ENCODE data around the gene ZNF593OS.

Gene ZNF593OS

DNA sequence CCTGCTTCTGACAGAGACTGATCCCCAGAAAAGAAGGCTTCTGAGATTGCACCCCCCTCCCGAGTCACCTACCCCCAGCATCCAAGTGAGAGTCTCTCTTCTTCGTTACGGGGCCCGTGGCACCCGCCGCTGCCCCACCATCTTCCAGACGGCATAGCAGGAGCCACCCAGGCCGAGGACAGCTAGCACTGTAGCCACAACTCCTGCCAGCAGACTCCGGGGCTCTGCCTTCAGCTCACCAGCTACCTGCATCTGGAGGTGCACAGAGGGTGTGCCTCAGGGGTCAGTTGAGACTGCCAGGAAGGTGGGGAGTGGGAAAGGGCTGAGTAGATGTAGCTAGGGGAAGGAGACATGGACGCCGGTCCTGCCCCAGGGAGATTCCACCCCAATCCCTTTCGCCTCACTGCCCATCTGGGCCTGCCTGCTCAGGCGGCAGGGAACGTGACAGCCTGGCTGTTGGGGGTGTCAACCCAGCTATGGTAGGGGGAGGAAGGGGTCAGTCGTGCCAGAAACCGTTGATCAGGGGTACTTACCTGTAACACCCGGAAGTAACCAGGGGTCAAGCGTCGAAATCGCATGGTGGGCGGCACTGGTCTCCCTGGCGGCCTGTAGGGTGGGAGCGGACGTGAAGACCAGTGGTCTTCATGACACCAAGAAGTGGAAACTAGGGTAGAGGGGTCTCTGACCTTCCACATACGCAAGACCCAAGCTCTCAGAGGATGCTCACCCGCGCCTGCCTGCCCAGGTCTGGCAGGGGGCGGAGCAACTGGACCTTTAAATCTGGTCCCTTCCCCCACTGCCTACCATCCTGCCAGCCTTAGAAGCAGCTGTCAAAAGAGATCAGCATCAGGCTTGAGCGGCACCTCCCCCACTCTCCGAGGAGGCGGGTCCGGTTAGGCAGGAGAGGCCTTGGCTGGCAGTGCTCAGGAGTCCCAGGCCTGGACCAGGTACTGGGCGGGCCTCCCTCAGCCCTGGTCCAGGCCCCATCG is at the start of gene ZNF593OS:
TSS of gene ZNF593OS (minus strand) at position 749 of the 989 bp plus-strand sequence. CDS start at position 578, 171 bp downstream.
- no peak for DNase-seq (ENCODE audit: low read depth in 2 of 2)

GRCh38 chr1:26221094-26221493 is 49.5 kb upstream of the ZNF593OS start:
- DNase-seq (ENCODE audit: low read depth in 2 of 2) = no peak

DNA sequence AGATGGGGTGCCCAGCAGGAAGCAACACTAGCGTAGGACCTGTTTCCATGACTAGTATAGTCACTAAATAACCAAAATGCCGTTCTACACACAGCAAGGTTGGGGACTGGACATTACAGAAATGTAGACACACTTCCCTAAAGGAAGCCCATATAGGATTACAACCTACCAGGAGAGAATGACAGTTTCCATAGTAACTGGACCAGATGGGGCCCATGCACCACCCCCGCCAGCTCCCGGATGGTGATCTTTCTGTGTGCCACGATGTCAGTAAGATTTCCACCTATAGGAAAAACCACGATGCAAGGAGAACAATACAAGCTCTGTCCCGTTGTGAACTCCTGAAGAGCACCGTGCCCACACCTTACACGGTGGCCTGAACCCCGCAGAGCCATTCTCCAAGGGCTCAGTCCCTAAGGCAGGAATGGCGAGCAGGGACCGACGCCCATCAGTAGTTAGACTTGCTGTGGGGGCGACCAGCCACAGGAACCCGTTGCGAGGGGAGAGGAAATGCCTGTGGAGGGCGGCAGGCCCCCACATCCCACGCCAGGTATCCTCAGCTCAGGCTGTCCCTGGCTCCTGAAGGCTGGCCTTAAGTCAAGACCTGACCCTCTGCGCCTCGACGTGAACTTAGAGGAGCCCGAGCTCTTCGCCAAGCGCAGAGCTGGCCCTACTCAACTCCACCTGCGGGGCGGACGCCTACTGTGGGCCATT is 48.7 kb upstream of the ZNF593OS start:
- DNase-seq (ENCODE audit: low read depth in 2 of 2) = no peak

DNA sequence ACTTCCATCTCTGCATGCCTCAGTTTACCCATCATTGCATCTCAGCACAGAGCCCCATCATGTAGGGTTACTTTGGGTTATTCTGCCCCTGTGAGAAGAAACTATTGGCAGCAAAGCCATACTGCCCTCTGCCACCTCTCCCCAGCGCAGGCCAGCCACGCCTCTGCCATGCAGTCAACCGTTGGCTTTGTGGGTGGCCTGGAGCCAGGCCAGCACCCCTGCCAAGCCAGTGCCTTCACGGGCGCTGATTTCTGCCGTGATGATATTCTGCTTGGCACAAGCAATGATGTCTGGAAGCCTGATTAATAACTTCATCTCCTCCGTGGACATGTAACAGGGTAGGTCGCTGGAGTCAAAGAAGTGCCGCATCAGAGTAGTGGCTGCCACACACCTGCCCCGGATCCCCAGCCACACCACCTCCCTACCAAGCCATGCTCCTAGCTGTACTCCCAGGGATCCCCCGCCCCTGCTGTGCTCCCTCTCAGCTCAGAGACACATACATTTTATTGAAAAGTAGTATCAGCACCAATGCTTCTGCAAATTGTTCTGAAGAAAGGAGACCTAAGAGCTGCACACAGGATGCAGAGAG is 47.4 kb upstream of the ZNF593OS start:
- no peak for DNase-seq (ENCODE audit: low read depth in 2 of 2)

DNA sequence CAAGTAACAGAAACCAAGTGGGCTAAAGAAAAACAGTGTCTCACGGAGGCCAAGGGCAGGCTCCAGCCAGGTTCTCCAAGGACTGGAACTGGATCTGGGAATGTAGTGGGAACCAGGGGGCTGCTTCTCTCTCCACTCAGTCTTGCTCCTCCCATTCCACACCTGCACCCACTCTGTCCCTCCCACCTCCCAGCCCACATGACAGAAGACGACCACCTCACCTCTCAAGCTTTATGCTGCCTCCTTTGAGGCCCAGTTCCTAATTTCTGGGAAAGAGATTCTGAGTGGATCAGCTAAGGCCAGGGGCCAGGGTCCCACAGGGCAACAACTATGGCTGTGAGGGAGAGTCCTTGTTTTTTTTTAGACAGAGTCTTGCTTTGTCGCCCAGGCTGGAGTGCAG is 43.6 kb upstream of the ZNF593OS start:
- DNase-seq (ENCODE audit: low read depth in 2 of 2) = no peak

GRCh38 chr1:26213335-26213905 is 41.8 kb upstream of the ZNF593OS start:
- no peak for DNase-seq (ENCODE audit: low read depth in 2 of 2)

GRCh38 chr1:26212726-26213125 is 41.1 kb upstream of the ZNF593OS start:
- no peak for DNase-seq (ENCODE audit: low read depth in 2 of 2)

DNA sequence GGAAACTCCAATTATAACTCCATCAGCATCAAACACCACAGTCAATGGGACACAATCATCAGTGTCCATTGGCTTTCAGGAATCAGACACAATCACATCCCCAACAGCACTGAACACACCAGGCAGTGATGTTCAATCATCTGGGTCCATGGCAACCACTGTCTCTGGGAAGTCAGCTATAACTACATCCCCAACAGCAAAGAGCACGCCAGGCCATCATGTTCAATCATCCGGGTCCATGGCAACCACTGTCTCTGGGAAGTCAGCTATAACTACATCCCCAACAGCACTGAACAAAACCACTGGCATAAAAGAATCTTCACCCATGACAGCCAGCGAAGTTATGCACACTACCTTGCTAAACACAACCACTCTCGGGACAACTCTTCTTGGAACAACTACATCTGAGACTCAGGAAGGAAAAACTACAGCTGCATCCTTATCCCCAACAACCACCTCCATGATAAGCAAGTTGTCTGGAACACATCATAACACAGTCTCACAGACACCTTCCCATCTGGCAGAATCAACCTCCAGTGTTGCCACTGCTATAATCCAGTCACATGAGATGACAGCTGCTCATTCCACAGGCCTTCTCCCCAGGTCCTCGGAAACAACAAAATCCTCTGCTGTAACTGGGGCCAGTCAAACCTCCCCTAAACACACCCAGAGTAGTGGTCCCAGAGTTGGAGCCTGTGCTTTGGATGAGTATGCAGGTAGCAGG is 38.7 kb upstream of the ZNF593OS start:
- DNase-seq (ENCODE audit: low read depth in 2 of 2) = no peak

- DNase-seq (ENCODE audit: low read depth in 2 of 2) = no peak
Measured at GRCh38 chr1:26203642-26204318, 32.1 kb upstream of the ZNF593OS start.

GRCh38 chr1:26200413-26200812 is 28.8 kb upstream of the ZNF593OS start:
- DNase-seq (ENCODE audit: low read depth in 2 of 2) = no peak

DNA sequence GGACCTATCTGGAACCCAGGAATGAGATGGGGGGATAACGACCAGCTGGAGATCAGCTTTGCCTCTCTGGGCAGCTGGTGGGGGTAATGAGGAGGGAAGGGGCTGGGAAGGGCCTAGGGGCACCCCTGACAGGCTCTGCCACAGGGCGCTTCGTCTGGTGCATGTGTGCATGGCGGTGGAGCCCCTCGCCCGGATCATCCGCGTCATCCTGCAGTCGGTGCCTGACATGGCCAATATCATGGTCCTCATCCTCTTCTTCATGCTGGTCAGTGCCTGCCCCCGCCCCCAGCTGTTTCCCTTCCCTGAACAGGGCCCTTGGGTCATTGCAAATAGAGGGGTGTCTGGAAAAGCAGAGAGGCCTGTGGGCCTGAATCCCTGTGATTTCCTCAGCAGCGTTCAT is 26.2 kb upstream of the ZNF593OS start:
- DNase-seq (ENCODE audit: low read depth in 2 of 2) = no peak

DNA sequence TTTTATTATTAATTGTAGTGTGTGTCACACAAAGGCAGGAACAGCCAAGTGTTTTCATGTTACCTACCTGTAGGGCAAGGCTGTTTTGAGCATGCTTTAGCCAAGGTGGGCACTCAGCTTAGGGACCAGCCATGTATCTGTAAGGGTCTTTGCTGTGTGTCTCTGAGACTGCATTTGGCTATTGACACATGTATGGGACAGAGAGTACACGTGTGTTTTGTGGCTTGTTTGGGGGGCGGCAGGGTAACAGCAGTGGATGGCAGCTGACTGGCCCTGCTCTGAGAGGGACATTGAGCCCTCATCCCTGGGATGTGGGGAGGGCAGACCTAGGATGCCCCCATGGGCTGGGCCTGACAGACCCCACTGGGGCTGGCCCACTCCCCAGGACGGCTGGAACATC is 25.7 kb upstream of the ZNF593OS start:
- no peak for DNase-seq (ENCODE audit: low read depth in 2 of 2)

DNA sequence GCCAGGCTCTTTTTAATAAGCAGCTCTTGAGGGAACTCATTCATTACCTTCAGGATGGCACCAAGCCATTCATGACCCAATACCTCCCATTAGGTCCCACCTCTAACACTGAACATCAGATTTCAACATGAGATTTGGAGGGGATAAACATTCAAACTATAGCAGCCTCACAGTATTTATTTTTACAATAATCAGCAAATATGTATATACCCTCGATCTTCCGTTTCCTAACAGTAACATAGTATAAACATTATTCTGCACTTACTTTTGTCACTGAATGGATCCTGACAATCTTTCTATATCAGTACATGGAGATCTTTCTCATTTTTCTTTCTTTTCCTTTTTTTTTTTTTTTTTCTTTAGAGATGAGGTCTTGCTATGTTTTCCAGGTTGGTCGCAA is 24.2 kb upstream of the ZNF593OS start:
- DNase-seq (ENCODE audit: low read depth in 2 of 2) = no peak

- no peak for DNase-seq (ENCODE audit: low read depth in 2 of 2)
Measured at GRCh38 chr1:26191739-26192138, 20.1 kb upstream of the ZNF593OS start.

- no peak for DNase-seq (ENCODE audit: low read depth in 2 of 2)
Measured at GRCh38 chr1:26190373-26190987, 18.8 kb upstream of the ZNF593OS start, which contains the start of gene CATSPER4. Gene CATSPER4, plus strand, starts transcription at chr1:26190602. Its CDS starts 26 bp downstream, at chr1:26190628.

- DNase-seq (ENCODE audit: low read depth in 2 of 2) = no peak
Measured at GRCh38 chr1:26189751-26190275, 18.2 kb upstream of the ZNF593OS start.

- DNase-seq (ENCODE audit: low read depth in 2 of 2) = no peak
Measured at GRCh38 chr1:26189331-26189730, 17.7 kb upstream of the ZNF593OS start.

DNA sequence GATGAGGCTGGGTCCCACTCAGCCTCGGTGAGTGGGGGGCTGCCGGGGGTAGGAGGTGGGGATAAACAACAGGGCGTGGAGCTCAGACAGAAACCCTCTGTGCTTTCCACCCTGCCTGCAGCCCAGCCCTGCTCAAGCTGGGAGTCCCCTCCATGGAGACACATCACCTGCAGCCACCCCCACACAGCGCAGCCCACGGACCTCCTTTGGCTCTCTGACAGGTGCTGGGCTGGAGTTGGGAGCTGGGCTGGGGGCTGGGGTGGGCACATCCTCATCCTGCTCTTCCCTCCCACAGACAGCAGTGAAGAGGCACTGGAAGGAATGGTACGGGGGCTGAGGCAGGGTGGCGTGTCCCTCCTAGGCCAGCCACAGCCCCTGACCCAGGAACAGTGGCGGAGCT is 16.8 kb upstream of the ZNF593OS start:
- no peak for DNase-seq (ENCODE audit: low read depth in 2 of 2)

GRCh38 chr1:26187882-26188281 is 16.2 kb upstream of the ZNF593OS start:
- DNase-seq (ENCODE audit: low read depth in 2 of 2) = no peak

DNA sequence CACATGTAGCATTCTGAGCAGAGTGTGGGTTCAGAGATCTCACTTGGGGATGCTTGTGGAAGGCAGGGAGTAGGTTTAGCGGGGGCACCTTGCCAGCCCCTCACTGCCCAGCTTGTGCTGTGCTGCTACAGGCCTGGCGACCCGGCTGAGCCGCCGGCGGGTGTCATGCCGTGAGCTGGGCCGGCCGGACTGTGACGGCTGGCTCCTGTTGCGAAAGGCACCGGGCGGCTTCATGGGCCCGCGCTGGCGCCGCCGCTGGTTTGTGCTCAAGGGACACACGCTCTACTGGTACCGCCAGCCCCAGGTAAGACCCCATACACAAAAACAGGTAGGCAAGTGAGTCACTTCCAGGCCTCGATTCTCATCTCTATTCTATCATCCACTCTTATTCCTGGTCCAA is 13.3 kb upstream of the ZNF593OS start:
- DNase-seq (ENCODE audit: low read depth in 2 of 2) = no peak

Data from stimulated activated CD8-positive, alpha-beta memory T cell treated with anti-CD3 and anti-CD28 coated beads, Interleukin-15, amount 100 ng/mL, for 4 hours (primary cell).